ENCODE data around the gene LEMD2.
A peak's percentile ranks its signal among the peaks of the same experiment; 100 is the strongest.

LEMD2 gene

DNA sequence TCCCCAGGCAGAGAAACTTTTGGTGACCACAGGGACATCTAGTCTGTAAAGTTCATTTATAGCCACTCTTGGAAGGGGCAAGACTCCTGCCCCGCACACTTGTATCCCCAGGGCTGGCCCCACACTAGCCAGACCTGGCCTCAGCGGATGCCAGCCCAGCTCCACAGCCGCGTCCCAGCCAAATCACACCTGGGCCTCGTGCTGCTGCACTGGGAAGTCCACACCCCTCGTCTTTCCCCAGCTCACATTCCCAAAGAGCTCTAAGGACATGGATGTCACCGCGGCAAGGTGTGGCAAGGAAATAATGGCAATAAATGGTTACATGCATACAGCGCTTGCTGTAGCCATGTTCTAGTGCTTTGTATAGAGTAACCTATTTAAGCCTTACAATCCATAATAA, 50.8 kb downstream of the LEMD2 start:
- no peak for DNase-seq (ENCODE audit: low read depth)

DNA sequence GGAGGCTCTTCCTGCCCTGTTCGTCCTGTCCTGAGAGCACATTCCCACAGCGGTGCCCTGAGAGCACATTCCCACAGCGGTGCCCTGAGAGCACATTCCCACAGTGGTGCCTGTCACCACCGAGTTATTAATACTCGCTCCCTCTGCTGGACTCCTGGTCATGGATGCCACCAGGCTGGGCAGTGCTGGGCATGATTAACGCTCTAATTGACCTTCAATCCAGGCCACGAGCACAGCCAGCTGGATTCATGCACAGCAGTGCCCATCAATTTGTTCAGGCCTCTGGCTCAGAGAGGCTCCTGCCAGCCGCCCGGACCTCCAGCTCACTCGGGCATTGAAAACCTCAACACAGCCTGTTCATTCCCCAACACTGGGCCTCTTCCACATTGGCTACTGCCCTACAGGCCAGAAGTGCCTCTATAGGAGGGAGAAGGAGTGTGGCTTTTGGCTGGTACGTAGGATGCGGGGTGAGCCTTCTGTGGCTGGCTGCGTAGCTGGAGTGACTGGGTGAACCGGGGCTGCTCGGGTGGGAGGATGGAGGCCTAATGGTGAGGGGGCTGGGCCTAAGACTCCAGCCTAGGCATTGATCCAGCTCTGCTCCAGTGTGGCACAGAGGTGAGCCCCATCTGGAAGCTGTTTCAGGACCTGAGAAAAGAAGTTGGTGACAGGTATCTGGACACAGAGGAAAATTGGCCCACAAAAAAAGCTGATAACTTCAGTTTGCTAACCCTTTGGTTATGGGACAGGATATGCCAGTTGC, 51.5 kb downstream of the LEMD2 start:
- no peak for DNase-seq (ENCODE audit: low read depth)

DNA sequence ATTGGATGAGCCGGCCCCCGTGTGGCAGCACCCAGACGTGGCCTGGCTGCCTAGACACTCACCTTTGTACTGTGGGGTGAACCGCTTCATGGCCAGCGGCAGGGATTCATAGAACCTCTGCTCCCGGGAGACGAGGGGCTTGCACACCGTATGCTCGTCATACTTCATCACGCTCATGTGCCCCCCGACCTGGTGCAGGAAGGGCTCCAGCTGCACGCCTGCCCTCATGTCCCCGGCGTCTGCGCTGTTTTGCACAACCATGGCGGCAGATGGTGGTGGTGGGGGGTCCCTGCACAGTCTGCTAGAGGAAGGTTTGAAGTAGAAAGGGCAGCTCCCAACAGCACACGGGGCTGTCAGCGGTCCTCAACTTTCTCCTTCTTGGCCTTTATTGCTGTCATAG, 53.7 kb downstream of the LEMD2 start:
- DNase-seq (ENCODE audit: low read depth), result no peak

DNA sequence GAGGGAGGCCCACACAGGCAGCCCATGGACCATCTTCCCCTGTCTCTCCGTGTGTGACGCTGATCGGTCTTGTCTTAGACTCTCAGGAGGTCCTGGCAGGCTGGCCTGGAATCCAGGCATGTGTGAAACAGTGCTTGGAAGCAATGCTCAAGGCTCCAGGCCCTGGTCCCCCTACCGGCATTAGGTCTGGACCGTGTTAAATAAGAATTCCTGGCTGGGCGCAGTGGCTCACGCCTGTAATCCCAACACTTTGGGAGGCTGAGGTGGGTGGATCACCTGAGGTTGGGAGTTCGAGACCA, 55.3 kb downstream of the LEMD2 start:
- no peak for DNase-seq (ENCODE audit: low read depth)

DNA sequence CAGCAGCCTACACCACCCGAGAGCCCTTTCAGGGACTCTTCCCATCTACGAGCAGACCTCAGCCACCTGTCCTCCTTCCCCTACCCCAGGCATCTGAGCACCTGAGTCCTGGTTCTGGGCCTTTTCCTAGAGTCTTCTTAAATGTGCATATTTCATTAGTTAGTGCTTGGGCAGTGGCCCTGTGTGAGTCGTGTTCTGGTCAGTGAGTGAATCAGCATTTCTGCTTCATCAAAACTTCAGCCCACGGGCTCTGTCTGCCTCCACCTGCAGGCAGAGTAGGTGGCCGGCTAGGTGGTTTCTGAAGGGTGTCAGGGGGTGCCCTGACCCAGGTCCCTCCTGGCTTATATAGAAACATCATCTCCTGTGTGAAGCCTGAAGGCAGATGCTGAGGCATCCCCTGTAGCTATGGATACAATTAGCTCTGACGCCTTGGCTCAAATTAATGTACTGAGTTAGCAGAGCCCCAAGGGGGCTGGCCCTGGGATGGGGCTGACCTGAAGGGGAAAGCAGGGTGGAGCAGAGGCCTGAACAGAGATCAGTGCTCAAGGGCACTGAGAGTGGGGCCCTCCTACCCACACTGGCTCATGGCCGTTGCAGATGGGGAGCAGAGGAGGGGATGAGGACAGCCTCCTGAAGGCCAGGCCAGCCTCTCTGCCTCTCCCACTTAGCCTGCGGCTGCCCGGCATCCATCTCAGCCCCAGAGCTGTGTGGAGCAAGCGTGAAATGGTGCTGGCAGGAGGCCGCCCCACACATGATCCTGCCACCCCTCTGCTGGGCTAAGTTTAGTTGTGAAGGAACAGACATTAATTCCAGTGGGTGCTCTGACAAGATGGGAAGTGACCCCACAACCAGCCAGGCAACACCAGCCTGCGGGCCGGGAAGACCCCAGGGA, 55.9 kb downstream of the LEMD2 start:
- peak; percentile 28 for DNase-seq (ENCODE audit: low read depth)

DNA sequence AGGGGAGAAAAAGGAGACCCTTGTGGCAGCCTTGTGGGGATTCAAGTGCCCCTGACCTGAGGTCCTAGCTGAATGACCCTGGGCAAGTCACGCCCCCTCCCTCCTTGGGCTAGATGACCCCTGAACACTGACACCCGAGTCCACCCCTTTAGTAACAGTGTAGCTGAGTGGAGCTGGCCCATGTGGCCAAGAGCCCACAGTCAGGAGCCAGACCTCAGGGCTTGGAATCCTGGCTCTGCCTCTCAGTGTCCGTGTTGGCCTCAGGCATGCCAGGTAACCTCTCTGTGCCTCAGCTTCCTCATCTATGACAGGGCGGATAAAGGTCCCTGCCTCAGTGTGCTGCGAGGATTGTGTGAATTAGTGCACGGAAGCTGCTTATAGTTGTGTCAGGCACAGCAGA, 56.5 kb downstream of the LEMD2 start:
- DNase-seq (ENCODE audit: low read depth), result no peak

DNA sequence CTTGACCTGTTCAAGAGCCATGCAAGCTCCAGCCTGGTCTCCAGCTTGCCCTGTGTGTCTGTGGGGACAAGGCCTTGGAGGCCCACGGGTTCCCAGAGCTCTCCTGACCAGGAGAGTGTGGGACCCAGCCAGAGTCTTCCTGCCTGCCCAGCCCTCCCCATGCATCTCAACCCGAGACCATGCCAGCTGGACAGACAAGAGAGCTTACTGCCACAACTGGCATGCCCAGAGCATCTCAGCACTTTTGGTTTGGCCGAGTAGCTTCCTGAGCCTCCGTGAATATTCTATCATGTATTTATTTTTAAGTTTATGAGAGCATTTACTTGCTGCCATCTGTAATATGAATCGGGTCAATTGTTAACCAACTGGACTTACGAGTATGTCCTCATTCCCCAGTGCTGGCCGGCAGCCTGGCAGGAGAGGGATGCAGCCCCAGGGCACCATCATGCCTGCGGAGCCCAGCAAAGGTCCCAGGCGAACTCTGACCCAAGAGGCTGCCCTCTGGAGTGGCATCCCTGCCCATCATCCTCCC, 57.1 kb downstream of the LEMD2 start:
- DNase-seq (ENCODE audit: low read depth), result no peak

DNA sequence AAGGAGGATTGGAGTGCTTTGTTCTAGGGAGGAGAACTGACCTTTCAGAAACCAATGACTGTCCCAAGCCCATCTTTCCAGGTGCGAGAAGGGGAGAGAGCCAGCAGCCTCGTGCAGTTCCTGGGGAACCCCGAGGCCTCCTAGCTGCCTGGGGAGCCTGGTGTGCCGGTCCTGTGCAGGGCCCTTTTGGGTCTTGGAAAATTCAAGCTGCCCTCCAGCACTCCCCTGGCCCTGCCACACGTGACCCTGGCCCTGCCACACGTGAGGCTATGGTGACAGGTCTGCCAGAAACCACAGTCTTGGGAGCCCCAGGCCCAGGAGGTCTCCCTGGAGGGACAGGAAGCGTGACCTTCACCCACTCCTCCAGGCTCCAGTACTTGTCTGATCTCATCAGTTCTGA, 57.9 kb downstream of the LEMD2 start:
- no peak for DNase-seq (ENCODE audit: low read depth)

DNA sequence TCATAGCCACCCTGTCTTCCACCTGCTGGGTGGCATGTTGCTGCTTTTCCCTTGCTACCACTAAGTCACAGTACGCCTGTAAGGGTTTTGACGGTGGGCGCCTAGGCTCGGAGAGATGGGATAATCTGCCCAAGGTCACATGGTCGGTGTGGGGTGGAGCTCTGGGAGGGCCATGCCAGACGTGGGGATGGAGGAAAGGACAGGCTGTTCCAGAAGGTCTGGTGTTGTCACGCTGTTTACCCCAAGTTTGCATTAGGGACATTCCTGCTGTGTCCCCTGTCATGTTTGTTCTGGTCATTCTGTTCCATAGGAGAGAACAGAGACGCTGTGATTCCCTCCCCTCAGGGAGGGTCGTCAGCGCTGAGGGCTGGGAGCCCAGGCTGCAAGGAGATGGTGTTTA, 58.3 kb downstream of the LEMD2 start:
- DNase-seq (ENCODE audit: low read depth), result no peak

DNA sequence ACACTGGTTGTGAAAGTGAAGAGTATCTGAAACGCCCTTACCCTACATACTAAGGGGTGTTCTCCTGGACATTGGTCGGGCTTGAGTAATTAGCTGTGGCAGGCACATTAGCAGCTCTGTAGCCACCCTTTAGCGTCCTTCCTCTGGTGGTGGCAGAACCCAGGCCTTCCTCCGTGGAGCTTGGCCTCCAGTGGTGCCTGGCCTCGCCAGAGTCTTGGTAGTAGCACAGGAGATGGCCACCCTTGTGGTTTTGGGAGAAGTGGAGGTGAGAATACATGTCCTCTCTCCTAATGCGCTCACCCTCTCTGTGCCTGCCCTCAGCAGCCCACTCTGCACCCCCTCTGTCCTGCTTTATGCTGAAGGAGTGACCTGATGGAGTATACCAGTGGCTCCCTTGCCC, 59.9 kb downstream of the LEMD2 start:
- DNase-seq (ENCODE audit: low read depth), result no peak

DNA sequence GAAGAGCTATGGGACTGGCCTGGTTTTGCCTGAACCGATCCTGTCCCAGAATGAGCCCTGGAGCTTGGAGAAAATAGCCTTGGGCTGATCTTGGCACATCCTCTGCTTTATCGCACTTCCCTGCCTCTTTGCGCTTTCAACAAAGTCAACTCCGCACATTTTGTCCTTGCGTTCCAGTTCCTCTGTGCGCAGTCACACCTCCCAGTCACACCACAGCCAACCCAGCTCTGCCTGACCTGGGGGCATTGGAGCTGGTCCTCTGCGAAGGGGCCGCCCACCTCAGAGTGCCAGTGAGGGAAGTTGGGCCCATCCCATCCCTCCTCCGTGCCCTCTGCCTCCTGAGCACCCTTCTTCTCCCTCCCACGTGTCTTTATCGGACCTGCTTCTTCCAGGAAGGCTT, 60.5 kb downstream of the LEMD2 start:
- DNase-seq (ENCODE audit: low read depth), result no peak

DNA sequence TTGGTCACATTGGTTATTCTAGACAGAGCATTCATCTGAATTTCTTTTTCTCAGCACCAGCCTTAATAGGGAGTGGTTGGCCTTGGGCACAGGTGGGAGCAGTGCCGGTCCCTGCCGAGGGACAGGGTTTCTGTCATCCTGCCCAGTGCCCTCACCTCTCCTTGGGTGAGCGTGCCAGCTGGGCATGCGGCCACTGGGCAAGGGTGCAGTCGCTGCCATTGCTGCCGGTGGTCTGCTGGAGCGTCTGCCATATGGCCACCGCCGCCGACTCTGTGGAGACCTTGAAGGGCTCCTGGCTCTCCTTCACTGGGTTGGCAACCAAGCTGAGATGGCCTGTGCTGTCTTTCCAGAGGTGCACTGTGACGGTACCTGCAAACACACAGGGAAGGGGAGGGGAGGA, 61.0 kb downstream of the LEMD2 start:
- DNase-seq (ENCODE audit: low read depth), result no peak

DNA sequence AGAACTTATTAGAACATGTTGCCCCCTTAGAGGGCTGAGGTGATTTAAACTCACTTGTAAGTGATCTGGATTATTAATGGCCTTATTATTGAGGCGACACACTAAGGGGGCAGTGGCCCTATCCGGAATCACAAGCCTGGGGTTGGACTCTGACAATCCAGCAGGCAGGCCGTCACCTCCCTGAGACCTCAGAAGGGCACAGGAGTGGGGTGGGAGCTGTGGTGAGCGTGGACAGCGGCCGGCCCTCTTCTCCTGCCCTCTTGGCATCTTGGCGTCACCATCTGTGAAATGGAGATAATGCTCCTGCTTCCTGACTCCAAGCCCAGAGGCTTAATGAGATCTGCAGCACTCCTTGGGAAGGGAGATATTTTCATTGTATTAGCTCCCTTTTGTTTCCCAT, 61.8 kb downstream of the LEMD2 start:
- DNase-seq (ENCODE audit: low read depth), result no peak

DNA sequence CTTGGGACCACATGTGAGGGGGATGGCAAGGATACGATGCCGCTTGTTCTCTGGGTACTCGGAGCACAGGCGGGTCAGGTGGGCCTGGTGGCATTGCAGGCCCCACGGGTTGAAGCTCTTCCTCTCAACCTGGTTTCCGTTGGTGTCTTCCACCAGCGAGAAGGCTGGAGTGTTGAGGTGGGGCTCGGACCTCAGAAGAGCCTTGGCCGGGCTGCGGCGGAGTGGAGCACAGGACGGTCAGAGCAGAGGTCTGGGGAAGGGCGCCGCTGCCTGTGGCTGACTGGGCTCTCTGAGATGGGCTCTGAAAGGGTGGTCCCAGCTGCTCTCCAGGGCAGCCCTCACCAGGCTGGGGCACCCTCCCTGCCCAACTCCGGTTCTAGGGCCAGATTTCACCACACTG, 62.2 kb downstream of the LEMD2 start:
- DNase-seq (ENCODE audit: low read depth), result no peak

DNA sequence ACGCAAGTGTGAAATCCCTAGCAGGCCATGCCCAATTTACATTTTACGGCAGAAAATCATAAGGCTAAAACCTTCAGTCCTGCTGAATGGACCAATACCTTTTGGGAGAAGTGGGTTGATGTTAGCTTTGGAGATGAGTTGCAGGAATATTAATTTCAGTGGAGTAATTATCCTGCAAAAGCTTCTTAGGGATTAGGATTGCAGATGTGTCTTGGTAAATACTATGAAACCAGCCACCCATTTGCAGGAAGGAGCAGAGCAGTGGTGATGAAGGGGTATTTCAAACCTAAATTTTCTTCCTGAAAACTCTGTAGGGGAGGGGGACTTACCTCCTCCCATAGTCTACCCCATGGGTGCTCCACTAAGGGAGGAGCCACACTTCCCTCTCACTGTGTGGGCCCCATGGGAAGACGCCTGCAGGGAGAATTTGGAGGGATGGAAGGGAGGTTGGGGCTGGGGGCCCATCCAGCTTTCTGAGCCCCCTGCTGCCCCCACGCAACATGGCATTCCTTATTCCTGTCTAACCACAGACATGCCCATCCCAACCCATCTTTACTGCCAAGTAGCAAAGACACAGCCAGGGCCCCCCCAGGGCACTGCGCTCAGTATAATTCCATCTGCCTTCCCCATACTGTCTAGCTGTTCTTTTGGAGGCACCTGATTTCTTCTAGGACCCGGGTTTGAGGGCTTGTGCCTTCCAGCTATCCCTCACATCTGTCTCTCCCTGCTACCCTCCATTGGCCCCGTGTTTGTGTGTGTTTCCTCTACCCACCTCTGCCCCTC, 62.8 kb downstream of the LEMD2 start:
- DNase-seq (ENCODE audit: low read depth), result no peak

DNA sequence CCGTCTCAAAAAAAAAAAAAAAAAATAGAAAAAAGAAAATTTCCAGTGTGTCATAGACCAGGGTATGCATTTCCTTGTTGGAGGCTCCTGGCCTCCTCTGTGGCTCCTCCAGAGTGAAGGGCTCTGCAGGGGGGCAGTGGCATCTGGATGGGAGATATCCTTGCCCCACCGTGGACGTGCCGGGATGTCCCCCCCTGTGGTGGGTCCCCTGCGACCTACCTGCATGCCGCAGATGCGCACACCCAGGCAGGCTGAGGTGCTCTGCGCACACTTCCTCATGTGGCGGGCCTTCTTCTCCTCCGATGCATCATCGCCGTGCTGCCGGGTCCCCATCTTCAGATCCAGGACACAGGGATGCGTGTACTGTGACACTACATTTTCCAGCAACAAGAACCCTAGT, 63.7 kb downstream of the LEMD2 start:
- no peak for DNase-seq (ENCODE audit: low read depth)

DNA sequence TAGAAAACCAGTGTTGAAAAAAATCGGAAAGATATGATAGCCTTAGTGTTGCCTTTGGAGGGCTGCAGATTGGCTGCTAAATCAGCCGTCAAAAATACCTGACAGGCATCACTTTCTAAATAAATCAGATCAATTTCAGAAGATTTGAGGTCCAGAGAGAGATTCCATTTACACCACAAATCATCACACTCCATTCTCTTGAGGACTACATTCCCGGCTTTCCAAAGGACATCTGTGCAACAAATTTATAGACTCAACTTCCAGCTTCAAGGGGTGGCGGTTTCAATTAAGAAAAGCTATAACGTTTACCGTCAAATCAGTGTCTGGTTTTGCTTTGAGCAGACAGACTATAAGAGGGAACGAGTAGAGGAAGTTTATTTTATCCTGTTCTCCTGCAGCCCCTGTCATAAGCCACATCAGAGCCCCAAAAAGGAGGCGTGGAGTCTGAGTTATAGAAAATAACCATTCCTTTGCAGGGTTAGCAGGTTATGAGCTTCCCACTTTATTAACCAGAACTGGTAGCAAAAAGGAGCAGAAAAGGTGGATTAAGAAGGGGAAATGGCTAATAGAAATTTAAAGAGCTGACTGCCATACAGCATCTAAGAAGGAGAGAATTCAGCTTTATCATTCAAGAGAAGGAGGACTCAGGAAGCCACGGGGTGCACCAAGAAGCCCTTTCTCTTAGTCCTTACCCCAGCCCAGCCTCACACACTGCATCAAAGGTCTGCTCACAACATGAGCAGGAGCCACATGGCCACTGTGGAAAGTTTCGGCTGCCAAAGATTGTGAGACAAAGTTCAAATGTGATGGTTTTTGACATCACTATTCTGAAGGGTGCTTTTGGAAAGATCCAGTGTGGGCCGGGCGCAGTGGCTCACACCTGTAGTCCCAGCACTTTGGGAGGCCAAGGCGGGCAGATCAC, 64.6 kb downstream of the LEMD2 start:
- DNase-seq (ENCODE audit: low read depth), result no peak

DNA sequence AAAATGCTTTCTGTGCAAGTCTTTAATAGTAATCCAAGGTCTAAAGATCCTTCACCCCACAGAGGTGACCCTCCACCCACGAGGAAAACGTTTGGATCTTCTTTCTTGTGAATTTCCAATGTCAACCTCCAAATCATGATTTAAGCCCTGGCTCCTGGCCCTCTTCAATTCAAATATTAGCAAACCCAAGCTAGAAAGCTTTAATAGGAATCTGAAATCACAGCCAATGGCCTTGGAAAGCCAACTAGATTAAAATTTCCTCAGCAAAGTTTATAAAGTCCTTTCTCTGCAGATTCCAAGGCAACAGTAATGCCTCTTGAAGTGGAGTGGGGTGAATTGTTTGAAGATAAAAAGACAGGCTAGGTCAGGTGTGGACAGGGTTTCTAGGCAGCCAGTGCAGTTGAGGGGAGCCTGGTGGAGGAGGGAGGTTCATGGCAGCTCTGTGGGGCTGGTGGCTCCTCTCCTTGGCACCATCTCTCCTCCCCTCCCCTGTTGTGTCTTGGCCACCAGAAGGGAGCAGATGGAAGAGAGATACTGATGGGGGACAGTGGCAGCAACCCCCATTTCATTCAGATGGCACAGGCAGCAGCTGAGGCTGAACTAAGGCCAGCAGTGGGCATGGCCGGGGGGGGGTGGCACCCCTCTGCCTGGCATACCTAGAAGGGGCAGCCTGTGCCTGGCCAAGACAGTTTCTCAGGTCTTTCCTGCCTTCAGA, 65.4 kb downstream of the LEMD2 start:
- no peak for DNase-seq (ENCODE audit: low read depth)

DNA sequence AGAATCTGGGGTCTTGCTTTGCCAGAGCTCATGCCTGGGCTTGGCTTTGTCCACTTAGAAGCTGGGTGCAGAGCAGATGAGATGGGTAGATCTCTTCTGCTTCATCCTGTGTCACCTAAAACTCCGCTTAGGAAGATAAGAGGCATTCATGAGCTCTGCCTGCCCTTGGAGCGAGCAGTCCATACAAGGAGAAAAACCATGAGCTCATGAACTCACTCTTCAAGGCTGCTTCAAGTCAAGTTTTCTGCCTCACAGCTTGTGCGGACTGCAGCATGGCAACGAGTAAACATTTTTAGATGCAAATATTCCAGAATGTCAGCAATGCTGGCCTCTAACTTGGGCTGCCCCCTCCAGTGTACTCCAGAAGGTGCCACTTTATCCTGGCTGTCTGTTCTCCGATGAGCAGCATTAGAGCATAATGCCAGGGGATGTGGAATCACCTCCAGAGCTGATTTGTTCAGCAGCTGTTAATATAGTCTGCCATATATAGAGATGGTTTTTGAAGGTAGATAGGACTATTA, 66.8 kb downstream of the LEMD2 start:
- DNase-seq (ENCODE audit: low read depth), result no peak

DNA sequence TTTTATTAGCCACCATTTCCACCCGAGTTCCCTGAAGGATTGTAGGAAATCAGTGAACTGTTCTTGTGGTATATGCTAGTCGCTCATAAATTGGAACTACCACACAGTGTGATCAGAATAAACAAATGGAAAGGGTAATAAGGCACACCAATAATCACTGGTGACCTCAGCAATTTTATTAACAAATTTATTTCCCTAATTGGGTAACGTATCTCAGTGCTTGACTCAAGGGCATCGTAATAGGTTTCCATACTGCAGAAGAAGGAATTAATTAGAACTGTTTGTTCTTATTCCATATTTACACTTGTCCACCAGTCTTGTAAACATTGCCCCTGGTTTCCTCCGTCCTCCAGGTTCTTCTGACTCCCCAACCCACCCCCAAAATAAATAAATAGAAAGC, 67.4 kb downstream of the LEMD2 start:
- DNase-seq (ENCODE audit: low read depth), result no peak

Measured in EH (cell line).